ENCODE results near the gene PDE9A.
"Not testable (repeated sequence)": the region's sequence is repeated elsewhere in the genome, so short reads cannot be mapped to it uniquely, and the experiment has no call there.

PDE9A gene

GRCh38 chr21:42627527-42628289 lies 25.7 kb upstream of the PDE9A start:
- DNase-seq (ENCODE audit: low spot score): no peak
- TF ChIP-seq, protein P1, sequence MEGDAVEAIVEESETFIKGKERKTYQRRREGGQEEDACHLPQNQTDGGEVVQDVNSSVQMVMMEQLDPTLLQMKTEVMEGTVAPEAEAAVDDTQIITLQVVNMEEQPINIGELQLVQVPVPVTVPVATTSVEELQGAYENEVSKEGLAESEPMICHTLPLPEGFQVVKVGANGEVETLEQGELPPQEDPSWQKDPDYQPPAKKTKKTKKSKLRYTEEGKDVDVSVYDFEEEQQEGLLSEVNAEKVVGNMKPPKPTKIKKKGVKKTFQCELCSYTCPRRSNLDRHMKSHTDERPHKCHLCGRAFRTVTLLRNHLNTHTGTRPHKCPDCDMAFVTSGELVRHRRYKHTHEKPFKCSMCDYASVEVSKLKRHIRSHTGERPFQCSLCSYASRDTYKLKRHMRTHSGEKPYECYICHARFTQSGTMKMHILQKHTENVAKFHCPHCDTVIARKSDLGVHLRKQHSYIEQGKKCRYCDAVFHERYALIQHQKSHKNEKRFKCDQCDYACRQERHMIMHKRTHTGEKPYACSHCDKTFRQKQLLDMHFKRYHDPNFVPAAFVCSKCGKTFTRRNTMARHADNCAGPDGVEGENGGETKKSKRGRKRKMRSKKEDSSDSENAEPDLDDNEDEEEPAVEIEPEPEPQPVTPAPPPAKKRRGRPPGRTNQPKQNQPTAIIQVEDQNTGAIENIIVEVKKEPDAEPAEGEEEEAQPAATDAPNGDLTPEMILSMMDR (IDR thresholded peaks at IDR 0.05; ENCODE audit: extremely low read depth, insufficient read depth, missing control alignments): no peak
- in situ Hi-C loops (cut with MboI; ENCODE audit: low pct_unique_long_range_greater_than_20kb, low sequenced_read_pairs, unreplicated experiment): no loop called here

DNA sequence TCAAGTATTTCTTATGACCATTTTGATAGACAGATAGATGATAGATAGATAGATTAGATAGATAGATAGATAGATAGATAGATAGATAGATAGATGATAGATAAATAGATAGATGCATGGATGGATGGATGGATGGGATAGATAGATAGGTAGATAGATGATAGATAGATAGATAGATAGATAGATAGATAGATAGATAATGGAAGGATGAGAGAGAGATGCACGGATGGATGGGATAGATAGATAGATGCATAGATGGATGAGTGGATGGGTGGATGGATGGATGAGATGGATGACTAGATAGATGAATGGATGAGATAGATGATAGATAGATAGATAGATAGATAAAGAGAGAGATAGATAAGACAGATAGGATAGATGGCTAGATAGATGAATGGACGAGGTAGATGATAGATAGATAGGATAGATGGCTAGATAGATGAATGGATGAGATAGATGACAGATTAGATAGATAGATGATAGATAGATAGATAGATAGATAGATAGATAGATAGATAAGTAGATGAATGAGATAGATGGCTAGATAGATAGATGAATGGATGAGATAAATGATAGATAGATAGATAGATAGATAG lies 24.9 kb upstream of the PDE9A start:
- in situ Hi-C loops (cut with MboI; ENCODE audit: low pct_unique_long_range_greater_than_20kb, low sequenced_read_pairs, unreplicated experiment): not testable (repeated sequence)

DNA sequence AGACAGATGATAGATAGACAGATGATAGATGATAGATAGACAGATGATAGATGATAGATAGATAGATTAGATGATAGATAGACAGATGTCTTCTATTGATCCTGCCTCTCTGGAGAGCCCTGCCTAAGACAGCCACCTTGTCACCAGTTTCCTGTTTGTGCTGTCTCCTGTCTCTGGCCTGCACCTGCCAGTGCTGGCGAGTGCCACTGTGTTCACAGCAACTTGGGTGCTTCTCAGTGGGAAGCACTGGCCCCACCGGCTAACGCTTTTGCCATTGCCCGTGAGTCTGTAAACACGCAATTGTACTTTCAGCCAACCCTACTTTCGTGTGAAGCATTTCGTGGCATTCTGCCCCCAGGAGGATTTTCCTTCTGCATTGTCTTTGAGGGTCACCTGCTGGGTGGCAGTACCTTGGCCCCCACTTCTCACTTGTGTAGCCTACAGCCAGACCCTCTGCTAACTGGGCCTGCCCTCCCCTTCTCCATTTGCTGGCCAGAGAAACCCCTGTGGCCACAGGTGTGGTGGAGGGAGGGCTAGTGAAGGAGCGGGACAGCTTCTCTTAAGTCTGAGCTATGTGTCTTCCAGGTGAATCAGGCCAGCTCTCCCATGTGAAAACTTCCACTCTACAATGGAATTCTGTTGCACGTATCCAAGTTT lies 23.4 kb upstream of the PDE9A start:
- in situ Hi-C loops (cut with MboI; ENCODE audit: low pct_unique_long_range_greater_than_20kb, low sequenced_read_pairs, unreplicated experiment): no loop called here
- TF ChIP-seq, protein P1 (IDR thresholded peaks at IDR 0.05; ENCODE audit: extremely low read depth, insufficient read depth, missing control alignments): no peak

More for the DNA sequence above, 24.9 kb upstream of the PDE9A start:
- DNase-seq (ENCODE audit: low spot score): not testable (repeated sequence)

GRCh38 chr21:42630626-42631025 lies 22.8 kb upstream of the PDE9A start:
- DNase-seq (ENCODE audit: low spot score): no peak
- in situ Hi-C loops (cut with MboI; ENCODE audit: low pct_unique_long_range_greater_than_20kb, low sequenced_read_pairs, unreplicated experiment): no loop called here
- TF ChIP-seq, protein P1 (IDR thresholded peaks at IDR 0.05; ENCODE audit: extremely low read depth, insufficient read depth, missing control alignments): no peak

More for the DNA sequence above, 23.4 kb upstream of the PDE9A start:
- no peak for DNase-seq (ENCODE audit: low spot score)

DNA sequence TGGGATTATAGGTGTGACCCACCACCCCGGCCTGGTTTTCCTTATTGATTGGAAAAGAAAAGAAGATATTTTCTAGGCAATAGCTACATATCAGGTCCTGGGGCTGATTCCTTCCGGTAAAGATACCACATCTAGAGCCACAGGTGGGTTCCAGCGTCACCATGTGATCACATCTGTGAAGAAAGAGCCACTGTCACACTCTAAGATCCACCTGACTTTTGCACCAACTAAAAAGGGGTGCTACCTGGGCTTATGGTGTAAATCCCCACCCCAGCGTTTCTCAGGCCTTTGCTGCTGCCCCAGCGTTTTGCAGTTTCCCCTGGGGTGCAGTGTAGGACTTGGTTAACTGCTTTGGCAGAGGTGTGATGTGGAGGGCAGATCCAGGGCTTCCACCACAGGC lies 22.3 kb upstream of the PDE9A start:
- in situ Hi-C loops (cut with MboI; ENCODE audit: low pct_unique_long_range_greater_than_20kb, low sequenced_read_pairs, unreplicated experiment): no loop called here
- DNase-seq (ENCODE audit: low spot score): no peak
- TF ChIP-seq, protein P1 (IDR thresholded peaks at IDR 0.05; ENCODE audit: extremely low read depth, insufficient read depth, missing control alignments): no peak

DNA sequence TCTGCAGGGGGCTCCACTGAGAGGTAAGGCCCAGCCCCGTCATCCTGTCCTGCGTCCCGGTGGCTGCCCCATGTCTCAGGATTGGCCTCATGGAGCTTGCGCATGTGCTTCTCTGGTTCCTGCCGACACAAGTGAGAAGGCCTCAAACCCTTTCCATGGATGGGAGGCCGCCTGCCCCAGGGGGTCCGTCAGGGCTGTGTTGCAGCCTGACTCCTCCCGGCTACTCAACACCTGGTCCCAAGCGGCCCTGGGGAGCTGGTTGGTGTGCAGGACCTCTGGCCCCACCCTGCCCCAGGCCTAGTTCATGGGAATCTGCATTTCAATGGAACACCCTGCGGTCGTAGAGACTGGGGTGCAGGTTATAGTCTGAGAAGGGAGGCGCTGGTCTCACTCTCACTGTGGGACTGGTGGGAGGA lies 21.1 kb upstream of the PDE9A start:
- TF ChIP-seq, protein P1 (IDR thresholded peaks at IDR 0.05; ENCODE audit: extremely low read depth, insufficient read depth, missing control alignments): no peak
- in situ Hi-C loops (cut with MboI; ENCODE audit: low pct_unique_long_range_greater_than_20kb, low sequenced_read_pairs, unreplicated experiment): no loop called here
- no peak for DNase-seq (ENCODE audit: low spot score)
